SK-N-SH (cell line): ENCODE results near the gene HLA-DOB. TPM values are rescaled to one million over a fixed set of nuclear protein-coding genes. Genes with fewer than 3 reads are reported as not detected.

Experiments used
- CTCF ChIA-PET: fragments of 300-600, 350-600 bp; formaldehyde crosslinking; extraction: SDS; loops from one replicate; lab custom pipeline; 2021; lab: Yijun Ruan, JAX
- POLR2A ChIA-PET: fragments of 350-600 bp; sonication (Branson Sonifier 250); formaldehyde crosslinking; extraction: SDS; loops from one replicate; lab custom pipeline; 2020; ENCODE audit warnings: antibody characterized with exemption, inconsistent platforms; lab: Yijun Ruan, JAX
- DNase-seq: peaks from one replicate; pipeline ENCODE4 v3.0.0; 2012
- H2AFZ ChIP-seq: fragments of 200-600 bp; sonication (generic); 2 replicates; pipeline ENCODE4 v1.8.1; 2016; ENCODE audit warnings: antibody characterized with exemption, mild to moderate bottlenecking, low read depth
- H3F3A ChIP-seq: fragments of 200-600 bp; sonication (generic); replicated peaks from 2 replicates; pipeline ENCODE3; 2016; ENCODE audit warnings: antibody characterized with exemption, mild to moderate bottlenecking; ENCODE audit not compliant: insufficient read depth
- H3K27ac ChIP-seq, 2 experiments: fragments of 200-500 bp in 1 of 2; fragments of 200-600 bp in 1 of 2; sonication (Bioruptor generic) in 1 of 2; sonication (generic), shearing (Covaris generic) in 1 of 2; 2 replicates each; pipeline versions ENCODE4 v1.5.1 to v1.6.1; 2014 to 2016; ENCODE audit warnings: low read depth in 2 of 2, inconsistent platforms in 1 of 2, low read length in 1 of 2, mild to moderate bottlenecking in 1 of 2, mixed read lengths in 1 of 2
- H3K27me3 ChIP-seq: fragments of 200-600 bp; sonication (generic), shearing (Covaris generic); 2 replicates; pipeline ENCODE4 v1.6.1; 2016; ENCODE audit warnings: mixed run types; ENCODE audit not compliant: insufficient read depth
- H3K36me3 ChIP-seq, 2 experiments: fragments of 200-500 bp in 1 of 2; fragments of 200-600 bp in 1 of 2; sonication (Bioruptor generic) in 1 of 2; sonication (generic) in 1 of 2; replicated peaks in 1 of 2; 2 replicates each; pipeline versions ENCODE3 to v1.5.1; 2014 to 2016; ENCODE audit warnings: low read length in 1 of 2, mild to moderate bottlenecking in 1 of 2; ENCODE audit not compliant: insufficient read depth in 2 of 2, control insufficient read depth in 1 of 2
- H3K4me1 ChIP-seq, 2 experiments: fragments of 200-500 bp in 1 of 2; fragments of 200-600 bp in 1 of 2; sonication (Bioruptor generic) in 1 of 2; sonication (generic), shearing (Covaris generic) in 1 of 2; 2 replicates each; pipeline versions ENCODE4 v1.5.1 to v1.6.1; 2014 to 2016; ENCODE audit warnings: low read depth in 1 of 2, low read length in 1 of 2, mixed run types in 1 of 2; ENCODE audit not compliant: insufficient read depth in 2 of 2, control insufficient read depth in 1 of 2
- H3K4me2 ChIP-seq: fragments of 200-600 bp; sonication (generic), shearing (Covaris generic); 2 replicates; pipeline ENCODE4 v1.6.1; 2017; ENCODE audit warnings: mixed run types
- H3K4me3 ChIP-seq, 2 experiments: fragments of 200-500 bp in 1 of 2; fragments of 200-600 bp in 1 of 2; sonication (Bioruptor generic) in 1 of 2; sonication (generic), shearing (Covaris generic) in 1 of 2; 2 replicates each; pipeline versions ENCODE4 v1.5.1 to v1.8.1; 2014 to 2016; ENCODE audit warnings: low read depth in 2 of 2, inconsistent platforms in 1 of 2, low read length in 1 of 2, mild to moderate bottlenecking in 1 of 2, mixed read lengths in 1 of 2, moderate library complexity in 1 of 2
- H3K79me2 ChIP-seq: fragments of 200-600 bp; sonication (generic); 2 replicates; pipeline ENCODE4 v1.8.1; 2017; ENCODE audit warnings: mild to moderate bottlenecking; ENCODE audit not compliant: insufficient read depth
- H3K9ac ChIP-seq: fragments of 200-600 bp; sonication (generic); 2 replicates; pipeline ENCODE4 v1.6.1; 2017; ENCODE audit warnings: mixed run types
- H3K9me2 ChIP-seq: fragments of 200-600 bp; sonication (generic); 2 replicates; pipeline ENCODE4 v1.6.1; 2017; ENCODE audit warnings: mixed run types
- H3K9me3 ChIP-seq: fragments of 200-600 bp; sonication (generic); 2 replicates; pipeline ENCODE4 v1.6.1; 2017; ENCODE audit warnings: mixed run types, mild to moderate bottlenecking, moderate library complexity
- H4K20me1 ChIP-seq: fragments of 200-600 bp; sonication (generic); 2 replicates; pipeline ENCODE4 v1.6.1; 2017; ENCODE audit warnings: mild to moderate bottlenecking, mixed run types; ENCODE audit not compliant: insufficient read depth
- CHD2 ChIP-seq: fragments of 150-350 bp; IDR thresholded peaks from 2 replicates; pipeline ENCODE4 v1.6.1; 2018; ENCODE audit warnings: low read length; ENCODE audit not compliant: partially characterized antibody
- ELF1 ChIP-seq: IDR thresholded peaks from 2 replicates; pipeline ENCODE4 v1.4.0; 2012
- EP300 ChIP-seq, 2 experiments: IDR thresholded peaks; 2 replicates each; pipeline versions ENCODE4 v1.4.0 to v1.6.1; 2012; ENCODE audit warnings: borderline replicate concordance in 1 of 2, low read depth in 1 of 2, low read length in 1 of 2
- FOSL2 ChIP-seq: IDR thresholded peaks from 2 replicates; pipeline ENCODE4 v1.4.0; 2012; ENCODE audit warnings: low read depth, mild to moderate bottlenecking, moderate library complexity, borderline replicate concordance
- MEF2A ChIP-seq: IDR thresholded peaks from 2 replicates; pipeline ENCODE4 v1.4.0; 2012; ENCODE audit warnings: low read depth, borderline replicate concordance
- MXI1 ChIP-seq: IDR thresholded peaks from 2 replicates; pipeline ENCODE4 v1.6.1; 2012; ENCODE audit warnings: mild to moderate bottlenecking, low read depth, low read length, improper control_type of control experiment
- NFIC ChIP-seq: IDR thresholded peaks from 2 replicates; pipeline ENCODE4 v1.4.0; 2012; ENCODE audit warnings: borderline replicate concordance
- POLR2AphosphoS5 ChIP-seq: IDR thresholded peaks from 2 replicates; pipeline ENCODE4 v1.6.1; 2012; ENCODE audit warnings: low read depth, low read length
- RAD21 ChIP-seq: IDR thresholded peaks from 2 replicates; pipeline ENCODE4 v1.6.1; 2012; ENCODE audit warnings: mild to moderate bottlenecking, low read length
- RCOR1 ChIP-seq: fragments of 150-350 bp; IDR thresholded peaks from 2 replicates; pipeline ENCODE4 v1.6.1; 2017; ENCODE audit warnings: antibody characterized with exemption, low read length
- RFX5 ChIP-seq: IDR thresholded peaks from 2 replicates; pipeline ENCODE4 v1.6.1; 2012; ENCODE audit warnings: mild to moderate bottlenecking, improper control_type of control experiment, low read length
- SIN3A ChIP-seq: IDR thresholded peaks from 2 replicates; pipeline ENCODE4 v1.6.1; 2012; ENCODE audit warnings: low read depth, mild to moderate bottlenecking, low read length, moderate library complexity, borderline replicate concordance
- SMC3 ChIP-seq: IDR thresholded peaks from 2 replicates; pipeline ENCODE4 v1.6.1; 2012; ENCODE audit warnings: low read depth, low read length, improper control_type of control experiment
- TAF1 ChIP-seq: IDR thresholded peaks from 2 replicates; pipeline ENCODE4 v1.6.1; 2012; ENCODE audit warnings: low read depth, mild to moderate bottlenecking, low read length, moderate library complexity, borderline replicate concordance
- WGBS: methylation state at CpG from one replicate; pipeline ENCODE4 v1.1.6; 2017; ENCODE audit warnings: low lambda C conversion rate; 5-methylcytosine and 5-hydroxymethylcytosine counted together
- polyA plus RNA-seq, 3 experiments: library from polyadenylated mRNA; depleted of rRNA; stranded (reverse); fragments of >200 nt; gene quantifications; 2 replicates each; pipeline ENCODE4 v1.2.3, GENCODE V29; 2012
- TF ChIP-seq, protein P1 (sequence below): IDR thresholded peaks from 2 replicates; pipeline ENCODE4 v1.4.0; 2012; ENCODE audit warnings: low read depth
- TF ChIP-seq, protein P2 (sequence below): fragments of 200-600 bp; sonication (generic); IDR thresholded peaks from 2 replicates; pipeline ENCODE4 v1.6.1; 2017; ENCODE audit warnings: antibody characterized with exemption, mild to moderate bottlenecking, moderate library complexity

The HLA-DOB gene
- polyA plus RNA-seq, 1 of the 3 experiments (the other 2 are of a cell fraction), result not detected

DNA sequence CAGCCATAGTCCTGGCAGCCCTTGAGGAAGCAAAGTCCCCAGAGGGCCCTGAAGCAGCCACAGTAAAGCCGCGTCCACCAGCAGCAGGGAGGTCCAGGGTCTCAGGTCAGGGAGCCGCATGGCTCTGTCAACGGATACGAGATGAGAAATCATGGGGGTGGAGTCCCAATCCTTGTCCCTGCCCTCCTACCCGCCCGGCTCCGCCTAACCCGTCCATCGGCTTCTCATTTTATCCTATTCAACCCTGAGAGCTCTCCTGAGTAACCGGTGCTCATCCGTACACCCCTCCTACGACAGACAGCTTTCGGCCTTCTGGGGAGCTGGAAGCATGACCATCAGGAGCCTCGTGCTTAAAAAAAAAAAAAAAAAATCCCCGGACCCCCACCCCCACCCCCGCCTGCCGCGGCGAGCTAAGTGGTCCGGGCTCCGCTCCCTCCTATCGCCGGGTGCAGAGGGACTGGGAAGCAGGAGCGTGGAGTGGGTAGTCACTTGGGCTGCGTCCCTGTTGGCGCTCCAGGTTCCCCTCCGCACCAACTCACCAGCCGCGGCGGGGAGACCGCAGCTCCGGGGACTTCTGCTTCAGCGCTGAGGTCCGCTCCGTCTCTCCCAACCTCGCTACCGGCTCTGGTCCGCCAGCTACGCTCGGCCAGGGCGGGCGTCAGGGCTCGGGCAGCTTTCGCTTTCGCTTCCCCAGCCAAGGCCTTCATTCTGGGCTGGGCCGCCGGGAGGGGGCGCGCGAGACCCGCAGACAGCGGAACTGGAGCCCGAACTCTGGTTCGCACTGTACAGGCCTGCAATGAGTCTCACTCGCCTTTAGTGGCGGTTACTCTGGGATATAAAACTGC is 21.5 kb upstream of the HLA-DOB start, which contains the start of gene TAP2:
TSS of gene TAP2 (minus strand) at position 626 of the 845 bp plus-strand sequence. CDS start at position 120, 506 bp downstream.
- DNase-seq, result peak; percentile 95
- Histone ChIP-seq H3K79me2 (no peaks in the 10 kb centered on the region), H3K27me3 (no peaks in the 10 kb centered on the region), H3K9me3 (no peaks in the 10 kb centered on the region), H3K36me3 (peaks cover 9 to 19% of the 10 kb centered on the region in 2 experiments), H2AFZ (peak within 1 kb of the TSS; percentile 76), H4K20me1 (no peaks in the 10 kb centered on the region), H3K9me2 (no peaks in the 10 kb centered on the region), H3K4me3 (peak within 1 kb of the TSS; percentile 87 to 90), H3K9ac (peak within 1 kb of the TSS; percentile 79), H3F3A (peaks cover 8% of the 10 kb centered on the region), H3K4me2 (peak within 1 kb of the TSS; percentile 93), H3K27ac (peak within 1 kb of the TSS; percentile 87 to 88), H3K4me1 (peaks cover 0 to 8% of the 10 kb centered on the region in 2 experiments; a peak in 1 of 4 replicates)
- peak; percentile 92 for TF ChIP-seq RFX5
- TF ChIP-seq, protein P1, sequence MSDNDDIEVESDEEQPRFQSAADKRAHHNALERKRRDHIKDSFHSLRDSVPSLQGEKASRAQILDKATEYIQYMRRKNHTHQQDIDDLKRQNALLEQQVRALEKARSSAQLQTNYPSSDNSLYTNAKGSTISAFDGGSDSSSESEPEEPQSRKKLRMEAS, result peak; percentile 63; the same call in 1 of the 2 replicates
- TF ChIP-seq FOSL2, result no peak; the same call in 1 of the 2 replicates
- TF ChIP-seq MEF2A, result no peak
- TF ChIP-seq TAF1, result 0 out of 2 replicates have a peak, but pooled peaks have one; percentile 26
- TF ChIP-seq SIN3A, result peak; percentile 63; the same call in 1 of the 2 replicates
- TF ChIP-seq POLR2AphosphoS5, result peak; percentile 57; the same call in 1 of the 2 replicates
- 0 out of 2 replicates have a peak, but pooled peaks have one; percentile 31 for TF ChIP-seq RCOR1
- peak; percentile 89 for TF ChIP-seq SMC3
- no peak for TF ChIP-seq NFIC
- peak; percentile 85 for TF ChIP-seq RAD21
- TF ChIP-seq MXI1, result peak; percentile 91
- TF ChIP-seq EP300 (IDR thresholded peaks at IDR 0.05; ENCODE audit: borderline replicate concordance in 1 of 2, low read depth in 1 of 2, low read length in 1 of 2), result peak in 1 of 2 experiments; percentile 38; a peak in 1 of 4 replicates
- TF ChIP-seq, protein P2, sequence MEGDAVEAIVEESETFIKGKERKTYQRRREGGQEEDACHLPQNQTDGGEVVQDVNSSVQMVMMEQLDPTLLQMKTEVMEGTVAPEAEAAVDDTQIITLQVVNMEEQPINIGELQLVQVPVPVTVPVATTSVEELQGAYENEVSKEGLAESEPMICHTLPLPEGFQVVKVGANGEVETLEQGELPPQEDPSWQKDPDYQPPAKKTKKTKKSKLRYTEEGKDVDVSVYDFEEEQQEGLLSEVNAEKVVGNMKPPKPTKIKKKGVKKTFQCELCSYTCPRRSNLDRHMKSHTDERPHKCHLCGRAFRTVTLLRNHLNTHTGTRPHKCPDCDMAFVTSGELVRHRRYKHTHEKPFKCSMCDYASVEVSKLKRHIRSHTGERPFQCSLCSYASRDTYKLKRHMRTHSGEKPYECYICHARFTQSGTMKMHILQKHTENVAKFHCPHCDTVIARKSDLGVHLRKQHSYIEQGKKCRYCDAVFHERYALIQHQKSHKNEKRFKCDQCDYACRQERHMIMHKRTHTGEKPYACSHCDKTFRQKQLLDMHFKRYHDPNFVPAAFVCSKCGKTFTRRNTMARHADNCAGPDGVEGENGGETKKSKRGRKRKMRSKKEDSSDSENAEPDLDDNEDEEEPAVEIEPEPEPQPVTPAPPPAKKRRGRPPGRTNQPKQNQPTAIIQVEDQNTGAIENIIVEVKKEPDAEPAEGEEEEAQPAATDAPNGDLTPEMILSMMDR, result peak; percentile 96
- peak; percentile 49; the same call in 1 of the 2 replicates for TF ChIP-seq ELF1
- TF ChIP-seq CHD2, result no peak
- ChIA-PET CTCF (interaction anchor here (0.6 to 6.3 kb wide), 51 partner anchors 9 to 1878 kb away, joined by 3 to 223 read pairs (median 5); partner anchors contain the start of genes BRD2, BTNL2, PSMB9 and TAP1), POLR2A (interaction anchor here (1.0 to 1.7 kb wide), 4 partner anchors 19 to 134 kb away, joined by 4 to 15 read pairs (median 4); no protein-coding TSS in a partner anchor)
- WGBS, result 1% methylated on average over 28 of the region's 57 CpGs
